Pulmonary artery endothelial cell (primary cell): ENCODE results near the gene HLA-DOA. TPM values are rescaled to one million over a fixed set of nuclear protein-coding genes. Genes with fewer than 3 reads are reported as not detected.

ENCODE experiments used
- DNase-seq: peaks from one replicate; pipeline ENCODE4 v3.0.0-alpha.2; 2011; ENCODE audit warnings: low read depth, low spot score
- total RNA-seq: library from RNA; depleted of rRNA; stranded (reverse); fragments of >200 nt; gene quantifications from 2 replicates; pipeline ENCODE4 v1.2.3, GENCODE V29; 2014

HLA-DOA gene
- not detected in 2 replicates for total RNA-seq

DNA sequence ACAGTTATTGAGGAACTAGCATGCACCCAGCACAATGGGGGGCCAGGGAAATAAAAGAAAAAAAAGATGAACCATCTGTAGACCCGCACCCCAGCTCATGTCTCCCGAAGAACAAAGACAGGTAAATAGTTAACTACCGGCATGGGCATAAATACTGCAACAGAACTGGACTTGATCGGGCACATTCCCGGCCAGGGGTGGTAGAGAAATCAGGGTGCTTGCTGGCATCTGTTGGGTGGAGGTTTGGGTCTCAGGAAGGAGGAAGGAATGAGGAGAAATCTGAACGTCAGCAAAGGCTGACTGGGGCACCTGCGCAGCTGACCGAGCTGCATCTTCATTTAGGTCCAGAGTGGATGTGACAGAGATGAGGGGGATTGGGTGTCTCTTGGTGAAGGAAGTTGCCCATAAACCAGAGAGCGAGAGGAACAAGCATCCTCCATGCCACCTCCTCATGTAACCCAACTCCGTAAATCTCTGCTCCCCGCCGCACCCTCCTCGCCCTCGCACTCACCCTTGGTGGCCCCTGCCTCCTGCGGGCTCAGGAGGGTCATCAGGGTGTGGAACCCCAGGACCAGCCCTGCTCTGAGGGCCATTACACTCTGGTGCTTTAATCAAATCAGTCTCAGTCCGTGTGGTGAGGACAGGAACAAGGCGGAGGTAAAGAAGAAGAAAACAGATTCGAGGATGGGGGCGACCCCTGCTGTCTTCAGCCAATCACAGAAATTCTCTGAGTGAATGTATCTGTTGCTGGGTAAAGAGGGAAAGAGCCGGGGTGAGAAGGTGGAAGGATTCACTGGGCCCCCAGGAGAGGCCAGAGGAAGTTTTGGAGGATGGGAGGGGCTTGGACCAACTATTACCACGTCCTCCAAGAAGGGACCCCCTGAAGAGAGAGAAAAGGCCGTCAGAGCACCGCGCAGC is at the start of gene HLA-DOA:
Gene HLA-DOA (minus strand): TSS at position 648 of the 918 bp plus-strand sequence.
- no peak for DNase-seq

DNA sequence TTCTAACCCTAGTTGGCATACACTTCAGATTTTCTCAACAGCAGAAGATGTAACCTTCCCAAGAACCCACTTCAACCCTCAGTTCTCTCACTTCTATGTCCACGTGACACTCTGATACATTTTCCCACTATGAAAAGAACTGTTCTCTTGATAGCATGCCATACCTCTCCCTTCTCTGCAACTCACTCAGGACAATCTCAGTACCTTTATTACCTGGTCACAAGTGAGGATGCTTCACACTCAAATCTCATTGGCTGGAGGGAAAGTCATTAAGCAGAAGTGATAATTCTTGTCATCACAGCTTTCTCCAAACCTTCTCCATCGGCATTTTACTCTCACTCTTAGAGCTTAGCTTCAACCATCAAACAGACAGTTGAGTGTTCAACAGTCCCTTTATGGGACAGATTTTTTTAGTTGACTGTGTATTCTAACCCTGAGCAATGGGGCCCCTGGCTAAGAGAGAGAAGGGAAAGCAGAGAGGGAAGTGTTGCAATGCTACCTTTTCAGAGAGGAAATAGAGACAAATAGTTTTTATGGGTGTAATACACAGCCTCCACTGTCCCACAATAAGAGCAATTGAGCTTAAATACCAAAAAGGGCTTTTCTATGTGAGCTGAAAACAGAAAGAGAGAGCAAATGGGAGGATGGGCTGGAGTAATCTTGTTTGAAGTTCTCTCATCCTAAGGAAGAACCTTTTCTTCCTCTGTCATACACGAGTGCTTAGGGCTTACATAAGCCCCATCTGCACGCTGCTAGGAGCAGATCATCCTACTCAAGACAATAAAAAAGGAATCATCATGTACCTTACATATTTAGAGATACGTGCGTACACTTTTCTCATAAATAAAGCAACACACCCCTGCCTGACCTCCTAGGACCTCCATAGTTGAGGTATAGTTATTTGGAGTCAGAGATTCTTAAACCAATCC is 48.1 kb upstream of the HLA-DOA start:
- DNase-seq: no peak

- DNase-seq: no peak
These were observed 43.8 kb upstream of the HLA-DOA start for GRCh38 chr6:33053230-33053629.

DNA sequence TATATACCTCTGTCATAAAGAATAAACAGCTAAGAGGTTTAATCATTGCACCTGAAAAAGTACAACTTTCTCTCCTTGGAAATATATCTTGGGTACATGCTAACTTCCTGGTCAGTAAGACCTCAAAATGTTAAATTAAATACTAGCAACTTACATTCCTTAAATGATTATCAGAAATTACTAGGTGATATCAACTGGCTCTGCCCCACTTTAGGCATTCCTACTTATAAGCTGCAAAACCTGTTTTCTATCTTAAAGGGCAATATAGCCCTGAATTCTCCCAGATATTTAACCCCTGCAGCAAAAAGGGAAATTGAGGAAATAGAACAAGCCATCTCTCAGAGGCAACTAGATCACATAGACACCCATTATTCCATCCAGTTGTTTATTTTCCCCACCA is 43.2 kb upstream of the HLA-DOA start:
- DNase-seq: no peak

DNA sequence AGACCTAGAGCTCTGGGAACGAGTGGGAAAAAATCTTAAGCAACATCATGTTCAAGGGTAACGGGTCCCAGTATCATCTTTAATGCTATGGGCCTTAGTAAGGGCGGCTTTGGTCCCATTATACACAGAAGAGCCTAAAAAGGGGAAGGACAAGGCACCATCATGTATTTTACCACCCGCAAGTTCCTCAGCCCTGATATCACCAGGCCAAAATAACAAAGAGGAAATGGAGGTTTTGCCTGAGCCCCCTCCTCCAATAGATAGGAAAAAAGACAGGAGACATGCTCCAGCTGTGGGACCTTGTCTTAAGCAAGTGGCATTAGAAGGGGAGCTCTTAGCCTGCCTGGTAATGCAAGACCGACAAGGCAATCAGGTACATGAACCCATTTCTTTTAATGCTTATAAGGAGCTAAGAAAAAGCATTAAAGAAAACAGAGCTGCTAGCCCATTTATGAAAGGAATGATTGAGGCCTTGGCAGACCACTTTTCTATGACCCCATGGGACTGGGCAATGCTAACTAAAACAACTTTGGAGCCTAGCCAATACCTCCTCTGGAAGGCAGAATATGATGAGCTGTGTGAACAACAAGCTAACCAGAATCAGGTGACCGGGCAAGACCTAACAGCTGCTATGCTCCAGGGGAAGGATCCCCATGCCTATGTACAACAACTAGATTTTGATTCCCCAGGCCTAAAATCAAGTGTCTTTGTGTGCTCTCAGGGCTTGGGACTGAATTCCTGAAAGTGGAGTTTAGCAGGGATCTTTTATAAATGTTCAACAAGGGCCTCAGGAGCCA is 40.8 kb upstream of the HLA-DOA start:
- DNase-seq: no peak

GRCh38 chr6:33049323-33050013 is 40.1 kb upstream of the HLA-DOA start:
- DNase-seq: no peak

DNA sequence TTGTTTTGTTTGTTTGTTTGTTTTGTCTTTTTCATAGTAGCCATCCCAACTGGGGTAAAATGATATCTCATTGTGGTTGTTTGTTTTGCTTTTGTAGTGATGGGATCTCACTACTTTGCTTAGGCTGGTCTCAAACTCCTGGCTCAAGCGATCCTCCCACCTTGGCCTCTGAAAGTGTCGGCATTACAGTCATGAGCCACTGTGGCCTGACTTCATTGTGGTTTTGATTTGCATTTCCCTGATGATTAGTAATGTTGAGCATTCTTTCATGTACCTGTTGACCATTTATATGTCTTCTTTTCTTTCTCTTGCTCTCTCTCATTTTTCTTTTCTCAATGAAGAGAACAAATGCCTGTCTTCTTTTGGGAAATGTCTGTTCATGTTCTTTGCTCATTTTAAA is 30.8 kb upstream of the HLA-DOA start:
- DNase-seq: no peak

DNA sequence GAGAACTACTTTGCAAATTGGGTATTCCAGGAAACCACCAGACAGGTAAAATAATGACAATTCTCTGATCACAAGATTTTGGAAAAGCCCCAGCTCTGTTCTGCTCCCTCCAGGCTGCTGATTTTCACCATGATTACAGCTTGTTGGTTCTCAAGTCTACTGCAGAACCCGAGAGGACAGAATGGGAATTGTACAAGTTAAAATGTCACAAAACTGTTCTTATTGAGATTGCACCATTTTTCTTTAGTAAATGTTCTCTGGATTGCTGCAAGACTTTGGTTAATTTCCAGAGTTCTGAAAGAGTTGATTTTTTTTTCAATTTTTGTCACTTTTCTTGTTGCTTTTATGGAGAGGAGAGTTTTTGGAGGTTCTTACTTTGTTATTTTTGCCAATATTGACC is 27.1 kb upstream of the HLA-DOA start:
- no peak for DNase-seq

- DNase-seq: no peak
These were observed 25.2 kb upstream of the HLA-DOA start for GRCh38 chr6:33034554-33034953.

DNA sequence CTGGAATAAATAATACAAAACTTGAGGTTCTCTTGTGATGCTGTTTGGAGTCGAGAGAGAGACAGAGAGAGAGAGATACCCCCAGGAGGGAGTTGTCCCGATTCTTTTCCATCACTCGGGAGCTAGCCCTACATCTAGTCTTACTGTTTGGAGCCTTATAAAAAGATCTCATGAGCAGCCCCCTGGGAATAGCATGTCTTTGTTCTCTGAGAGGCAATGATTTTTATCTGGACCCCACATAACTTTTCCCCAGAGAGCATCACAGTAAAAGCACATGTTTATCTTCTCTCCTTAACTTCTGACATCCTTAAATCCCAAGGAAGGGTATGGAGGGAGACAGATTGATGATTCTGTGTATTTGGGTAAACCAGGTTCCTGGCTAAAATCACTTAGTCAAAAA is 20.9 kb upstream of the HLA-DOA start:
- no peak for DNase-seq

DNA sequence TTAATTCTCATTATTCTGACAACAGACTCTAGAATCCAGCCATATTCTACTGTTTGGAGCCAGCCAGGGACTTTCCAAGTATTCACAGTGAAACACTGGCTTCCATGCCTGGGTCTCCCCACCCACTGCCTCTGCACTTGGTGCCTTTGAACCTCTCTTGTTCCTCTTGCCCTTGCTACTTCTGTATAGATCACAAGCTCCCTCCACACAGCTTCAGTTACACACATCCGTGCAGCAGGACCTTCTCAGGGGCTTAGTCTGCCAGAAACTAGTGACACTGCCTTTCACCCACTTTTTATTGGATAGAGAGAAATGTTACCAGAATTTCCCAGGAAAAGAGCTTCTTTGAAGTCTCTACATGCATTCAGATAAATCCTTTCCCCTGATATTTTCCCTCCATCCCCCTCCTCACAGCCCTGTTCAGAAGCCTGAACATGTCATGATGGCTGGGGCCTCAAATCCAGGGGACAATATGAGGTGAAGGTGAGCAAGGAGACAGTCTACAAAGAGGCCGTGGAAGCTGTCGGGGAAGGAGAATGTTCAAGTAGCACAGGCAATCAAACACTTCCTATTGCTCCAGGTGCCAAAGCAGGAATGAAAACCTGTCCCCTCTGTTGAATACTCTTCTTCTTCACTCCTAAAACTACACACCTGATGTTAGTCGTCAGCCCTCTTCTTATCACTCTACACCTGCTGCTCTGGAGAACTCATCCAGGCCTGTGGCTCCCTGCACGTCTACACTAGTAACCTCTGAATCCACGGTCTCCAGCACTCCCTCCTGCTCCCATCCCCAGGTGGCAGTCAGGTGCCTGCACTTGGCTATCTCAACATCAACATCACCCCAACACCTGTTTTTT is 20.2 kb upstream of the HLA-DOA start:
- no peak for DNase-seq

- DNase-seq: no peak
These were observed 18.9 kb upstream of the HLA-DOA start for GRCh38 chr6:33028220-33028849.

- no peak for DNase-seq
These were observed 15.1 kb upstream of the HLA-DOA start for GRCh38 chr6:33024521-33024920.

- DNase-seq: no peak
These were observed 14.1 kb upstream of the HLA-DOA start for GRCh38 chr6:33023536-33023935.

DNA sequence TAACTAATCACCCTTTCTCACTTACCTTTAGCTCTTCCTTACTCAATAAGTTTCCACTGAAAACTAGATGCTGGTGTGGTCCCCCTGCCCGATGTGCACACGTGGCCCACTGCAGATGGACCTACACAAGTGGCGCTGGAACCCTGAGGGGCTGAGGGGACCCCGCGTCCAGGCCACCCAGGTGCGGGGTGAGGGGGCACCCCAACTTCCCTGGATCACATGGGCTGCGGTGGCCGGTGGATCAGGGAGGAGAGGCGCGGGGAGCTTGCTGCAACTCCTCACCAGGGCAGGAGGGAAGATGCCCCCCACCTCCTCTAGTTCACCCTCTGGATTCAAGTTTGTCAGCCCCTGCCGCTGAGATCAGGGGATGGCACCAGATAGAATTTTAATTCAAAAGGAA is 12.5 kb upstream of the HLA-DOA start:
- DNase-seq: no peak

- DNase-seq: no peak
These were observed 10.0 kb upstream of the HLA-DOA start for GRCh38 chr6:33019372-33019771.

DNA sequence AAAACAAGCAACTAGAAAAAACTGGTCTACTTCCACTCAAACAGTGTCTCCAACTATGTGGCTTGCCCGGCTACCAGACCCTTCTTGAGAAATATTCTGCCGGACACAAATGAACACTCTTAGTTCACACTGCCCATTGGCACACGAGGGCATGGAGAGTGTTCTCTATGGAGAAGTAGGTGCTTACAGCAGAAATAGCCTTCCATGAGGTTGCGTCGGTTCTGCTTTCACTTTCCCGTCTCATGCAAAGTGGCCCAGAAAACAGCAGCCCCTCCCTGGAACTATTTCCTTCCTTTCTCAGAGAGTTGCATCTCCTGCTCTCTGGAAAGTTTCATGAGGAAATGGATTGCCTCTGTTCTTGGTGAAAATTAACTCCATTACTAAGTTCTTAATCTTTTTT is 9.5 kb upstream of the HLA-DOA start:
- DNase-seq: peak; percentile 24

DNA sequence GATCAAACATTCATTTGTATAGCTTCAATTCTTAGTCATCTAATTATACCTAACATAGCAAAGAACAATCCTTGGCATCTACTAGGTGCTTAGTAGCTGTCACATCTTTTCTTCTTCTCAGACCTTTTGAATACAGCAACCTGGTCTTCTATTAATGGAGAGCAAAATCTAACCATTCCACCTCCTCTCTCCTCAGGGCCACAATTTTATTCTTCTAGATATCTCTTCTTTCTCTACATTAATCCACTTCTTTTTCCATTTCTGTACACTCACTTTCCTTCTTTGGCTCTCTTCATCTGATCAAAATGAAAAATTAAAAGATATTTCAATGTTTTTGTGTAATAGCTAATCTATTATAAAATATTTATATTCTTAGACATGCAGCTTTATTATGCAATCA is 9.0 kb upstream of the HLA-DOA start:
- DNase-seq: no peak

- DNase-seq: no peak
These were observed 8.4 kb upstream of the HLA-DOA start for GRCh38 chr6:33017694-33018353.
